Right cardiac atrium (tissue), 5 donors: ENCODE results near the gene ZNF415. TPM values are rescaled to one million over a fixed set of nuclear protein-coding genes. Genes with fewer than 3 reads are reported as not detected.

Source experiments
- ATAC-seq, 2 donors: fragments of 200-7000 bp; cut with Tn5 transposase; one replicate each; pipeline versions ENCODE4 v1.8.0 to v1.9.1; 2020; ENCODE audit warnings: moderate library complexity in 2 of 2, mild to moderate bottlenecking in 1 of 2
- DNase-seq, 3 donors: peaks; one replicate each; pipeline ENCODE4 v3.0.0-alpha.2; 2020
- H3K27ac ChIP-seq: one replicate; pipeline ENCODE4 v1.5.1; 2013; ENCODE audit warnings: mild to moderate bottlenecking, low read length, control low read depth, moderate library complexity
- H3K27me3 ChIP-seq: one replicate; pipeline ENCODE4 v1.6.1; 2013; ENCODE audit not compliant: control insufficient read depth, insufficient read depth
- H3K4me1 ChIP-seq: one replicate; pipeline ENCODE4 v1.6.1; 2013; ENCODE audit warnings: low read length; ENCODE audit not compliant: control insufficient read depth, insufficient read depth
- H3K4me3 ChIP-seq: one replicate; pipeline ENCODE4 v1.5.1; 2013; ENCODE audit warnings: low read length, control low read depth
- H3K9me3 ChIP-seq: one replicate; pipeline ENCODE4 v1.6.1; 2013; ENCODE audit warnings: low read length; ENCODE audit not compliant: control insufficient read depth
- WGBS: extraction: QIAGEN DNeasy Blood & Tissue Kit; methylation state at CpG from one replicate; pipeline ENCODE4 v1.1.7; 2013; 5-methylcytosine and 5-hydroxymethylcytosine counted together
- intact Hi-C, 4 donors: fragments of 100-400 bp; cut with DNase I; formaldehyde crosslinking; loops; one replicate each; pipeline versions ENCODE4 v1.11.0 to v1.14.0; 2022 to 2023
- polyA plus RNA-seq: library from polyadenylated mRNA; stranded (reverse); fragments of 200-250 nt; gene quantifications from one replicate; pipeline ENCODE4 v1.2.3, GENCODE V29; 2013
- total RNA-seq, 4 donors: library from RNA; stranded (reverse); fragmentation: NEBNext Ultra II Directional; extraction: Animal tissue kit (Norgen Biotek cat#: 25700); gene quantifications; one replicate each; pipeline ENCODE4 v1.2.1, GENCODE V29; 2021
- donor health status: healthy with polysubstance abuse.
- donor health status: DM: no; HTN: yes; CAD: no.
- donor health status: DM: no; HTN: no; CAD: no.
- donor health status: DM: no; HTN: yes; CAD: no; lungs with severe emphysema.
- donor health status: DM: yes; HTN: yes; CAD: no.

The ZNF415 gene
- total and polyA plus RNA-seq, 5 donors = 20.4 to 26.8 (median 21.5) TPM

DNA sequence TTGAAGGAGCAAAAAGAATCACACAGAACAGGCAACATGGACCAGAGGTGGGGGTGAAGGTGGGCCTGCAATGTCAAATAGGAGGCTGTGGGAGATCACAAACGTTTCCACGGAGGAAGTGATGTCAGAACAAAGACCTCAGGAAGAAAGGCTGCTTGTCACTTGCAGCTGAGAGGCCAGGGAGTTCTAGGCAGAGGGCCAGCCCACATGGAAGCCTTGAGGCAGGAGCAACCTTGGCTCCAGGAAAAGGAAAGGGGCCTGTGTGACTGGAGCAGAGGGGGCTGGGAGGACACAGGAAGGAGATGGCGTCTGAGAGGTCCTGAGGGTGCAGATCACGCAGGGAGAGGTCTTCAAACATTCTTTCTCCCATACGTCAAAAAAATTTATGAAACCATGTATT lies 45.8 kb downstream of the ZNF415 start:
- H3K4me1 ChIP-seq = peaks cover 3% of the 10 kb centered on the region
- no peak overlapping the region for H3K4me3 ChIP-seq
- H3K27me3 ChIP-seq = no peaks in the 10 kb centered on the region
- ATAC-seq = peak; percentile 86 to 91
- H3K9me3 ChIP-seq = no peaks in the 10 kb centered on the region
- intact Hi-C loops = no loop called here
- 31% methylated on average over 5 of the region's 5 CpGs for WGBS
- peak overlapping the region; percentile 81 for H3K27ac ChIP-seq
- DNase-seq = peak; percentile 61 to 85 (median 72)

DNA sequence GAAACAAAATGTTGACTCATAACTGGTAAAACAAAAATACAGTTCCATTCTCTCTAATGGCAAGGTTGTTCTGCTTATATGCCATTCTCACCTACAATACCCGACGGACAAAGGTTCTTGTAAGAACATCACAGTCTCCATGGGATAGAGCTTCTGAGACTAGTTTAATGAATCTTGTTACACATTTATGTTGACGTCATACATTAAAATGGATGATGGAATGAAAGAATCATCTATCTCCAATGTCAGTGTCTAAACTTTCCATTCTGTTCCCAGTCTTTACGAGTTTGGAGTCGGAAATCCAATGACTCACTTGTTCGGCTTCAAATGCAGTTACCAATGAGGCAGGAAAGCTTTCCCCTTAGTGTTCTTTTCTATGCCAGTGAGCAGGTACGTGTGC lies 47.2 kb downstream of the ZNF415 start:
- WGBS = 92% methylated on average over 7 of the region's 7 CpGs
- intact Hi-C loops = no loop called here
- Histone ChIP-seq H3K27me3 (no peaks in the 10 kb centered on the region), H3K4me3 (no peak overlapping the region), H3K4me1 (peaks cover 3% of the 10 kb centered on the region), H3K27ac (no peak overlapping the region), H3K9me3 (no peaks in the 10 kb centered on the region)
- DNase-seq (no peak), ATAC-seq (no peak)

DNA sequence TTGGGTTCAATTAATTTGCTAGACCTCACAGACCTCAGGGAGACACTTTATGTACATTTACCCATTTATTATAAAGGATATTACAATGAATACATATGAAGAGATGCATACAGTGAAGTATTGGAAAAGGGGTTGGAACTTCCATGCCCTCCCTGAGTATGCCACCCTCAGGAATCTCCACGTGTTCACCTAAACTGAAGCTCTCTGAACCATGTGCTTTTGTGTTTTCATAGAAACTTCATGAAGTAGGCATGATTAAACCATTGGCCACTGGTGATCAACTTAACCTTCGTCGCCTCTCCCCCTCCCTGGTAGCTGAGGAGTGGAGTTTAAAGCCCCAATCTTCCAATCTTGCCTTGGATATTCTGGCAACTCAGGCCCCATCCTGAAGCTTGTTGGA lies 49.8 kb downstream of the ZNF415 start:
- Histone ChIP-seq H3K4me3 (no peak overlapping the region), H3K27me3 (no peaks in the 10 kb centered on the region), H3K4me1 (peaks cover 3% of the 10 kb centered on the region), H3K27ac (no peak overlapping the region), H3K9me3 (no peaks in the 10 kb centered on the region)
- ATAC-seq = no peak
- no peak for DNase-seq
- intact Hi-C loops = no loop called here
- 96% methylated on average over 3 of the region's 3 CpGs for WGBS

DNA sequence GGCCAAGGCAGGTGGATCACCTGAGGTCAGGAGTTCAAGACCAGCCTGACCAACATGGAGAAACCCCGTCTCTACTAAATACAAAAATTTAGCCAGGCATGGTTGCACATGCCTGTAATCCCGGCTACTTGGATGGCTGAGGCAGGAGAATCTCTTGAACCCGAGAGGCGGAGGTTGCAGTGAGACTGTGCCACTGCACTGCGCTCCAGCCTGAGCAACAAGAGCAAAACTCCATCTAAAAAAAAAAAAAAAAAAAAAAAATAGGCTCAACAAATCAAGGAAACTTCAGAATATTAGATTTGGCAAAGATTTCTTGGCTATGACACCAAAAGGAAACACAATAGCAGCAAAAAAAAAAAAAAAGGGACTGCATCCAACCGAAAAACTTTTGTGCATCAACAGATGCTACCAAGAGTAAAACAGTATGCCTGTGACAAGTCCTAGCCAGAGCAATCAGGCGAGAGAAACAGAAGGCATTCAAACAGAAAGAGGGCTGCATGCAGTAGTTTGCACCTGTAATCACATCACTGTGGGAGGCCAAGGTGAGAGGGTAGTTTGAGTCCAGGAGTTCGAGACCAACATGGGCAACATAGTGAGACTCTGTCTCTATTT lies 53.3 kb downstream of the ZNF415 start:
- Histone ChIP-seq H3K27me3 (no peaks in the 10 kb centered on the region), H3K9me3 (no peaks in the 10 kb centered on the region), H3K4me1 (no peaks in the 10 kb centered on the region), H3K27ac (peak overlapping the region; percentile 88), H3K4me3 (no peak overlapping the region)
- intact Hi-C loops = loop anchor here in 2 of 4 donors (5.0 to 10.0 kb wide), 2 partner anchors 103 to 115 kb away; partner anchors contain the start of gene ZNF665 (in 1 of the 2)
- 65% methylated on average over 8 of the region's 8 CpGs for whole genome bisulfite sequencing
- ATAC-seq = no peak
- DNase-seq = no peak

DNA sequence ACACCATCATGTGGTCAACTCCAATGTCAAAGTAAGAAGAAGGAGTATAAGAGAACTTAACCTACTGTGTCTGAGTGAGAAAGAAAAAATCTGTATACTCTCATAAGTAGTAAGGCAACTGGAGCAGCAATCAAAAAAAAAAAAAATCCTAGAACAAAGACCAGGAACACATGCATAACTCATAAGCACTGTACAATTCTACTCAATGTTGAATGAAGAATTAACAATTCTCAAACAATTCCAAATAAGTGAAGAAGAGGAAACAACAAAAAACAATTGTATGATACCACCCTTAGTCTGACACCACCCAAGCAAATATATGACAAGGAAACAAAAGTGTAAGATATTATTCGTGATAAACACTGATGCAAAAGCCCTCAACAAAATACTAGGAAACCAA lies 54.0 kb downstream of the ZNF415 start:
- Histone ChIP-seq H3K4me3 (no peak overlapping the region), H3K27me3 (no peaks in the 10 kb centered on the region), H3K9me3 (no peaks in the 10 kb centered on the region), H3K4me1 (no peaks in the 10 kb centered on the region), H3K27ac (no peak overlapping the region)
- ATAC-seq = no peak
- WGBS = 73% methylated on average over 1 of the region's 1 CpG
- intact Hi-C loops = loop anchor here in 2 of 4 donors (5.0 to 10.0 kb wide), 2 partner anchors 104 to 116 kb away; partner anchors contain the start of gene ZNF665 (in 1 of the 2)
- no peak for DNase-seq

DNA sequence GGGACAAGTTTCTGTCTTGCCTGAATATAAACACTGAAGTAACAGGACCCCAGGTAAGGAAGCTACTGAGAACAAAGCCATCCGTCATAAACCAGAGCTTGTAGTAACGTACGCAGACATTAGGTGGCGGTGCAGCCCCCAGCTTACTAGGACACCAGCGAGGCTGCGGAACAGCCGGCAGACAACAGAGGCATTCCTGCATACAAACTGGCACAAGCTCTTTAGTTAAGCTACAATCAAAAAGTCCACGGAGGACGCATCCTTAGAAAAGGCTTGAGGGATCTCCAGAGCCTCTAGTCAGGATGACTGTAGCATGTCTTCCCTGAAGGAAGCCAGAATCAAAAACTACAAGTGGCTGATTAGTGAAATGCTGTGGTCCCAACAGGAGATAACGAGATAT lies 55.7 kb downstream of the ZNF415 start:
- H3K4me1 ChIP-seq = no peaks in the 10 kb centered on the region
- H3K9me3 ChIP-seq = no peaks in the 10 kb centered on the region
- no peak overlapping the region for H3K4me3 ChIP-seq
- no peaks in the 10 kb centered on the region for H3K27me3 ChIP-seq
- WGBS = 21% methylated on average over 10 of the region's 10 CpGs
- intact Hi-C loops = loop anchor here in 2 of 4 donors (5.0 to 10.0 kb wide), 2 partner anchors 105 to 118 kb away; partner anchors contain the start of gene ZNF665 (in 1 of the 2)
- no peak overlapping the region for H3K27ac ChIP-seq
- ATAC-seq (peak; percentile 79 to 84), DNase-seq (peak; percentile 60 to 87 (median 78))

DNA sequence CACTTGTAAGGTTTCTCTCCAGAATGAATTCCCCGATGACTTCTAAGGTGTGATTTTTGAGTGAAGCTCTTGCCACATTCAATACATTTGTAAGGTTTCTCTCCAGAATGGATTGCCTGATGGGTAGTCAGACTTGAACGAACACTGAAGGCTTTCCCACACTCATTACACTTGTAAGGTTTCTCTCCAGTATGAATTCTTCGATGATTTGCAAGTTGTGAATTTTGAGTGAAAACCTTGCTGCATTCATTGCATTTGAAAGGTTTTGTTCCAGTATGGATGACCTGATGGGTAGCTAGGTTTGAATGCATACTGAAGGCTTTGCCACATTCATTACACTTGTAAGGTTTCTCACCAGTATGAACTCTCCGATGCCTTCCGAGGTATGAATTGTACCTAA lies 63.9 kb downstream of the ZNF415 start:
- H3K27me3 ChIP-seq = no peaks in the 10 kb centered on the region
- DNase-seq = no peak
- H3K4me1 ChIP-seq = no peaks in the 10 kb centered on the region
- over 99% methylated on average over 5 of the region's 5 CpGs for WGBS
- H3K27ac ChIP-seq = no peak overlapping the region
- peaks cover 6% of the 10 kb centered on the region for H3K9me3 ChIP-seq
- intact Hi-C loops = no loop called here
- H3K4me3 ChIP-seq = no peak overlapping the region
- no peak for ATAC-seq

DNA sequence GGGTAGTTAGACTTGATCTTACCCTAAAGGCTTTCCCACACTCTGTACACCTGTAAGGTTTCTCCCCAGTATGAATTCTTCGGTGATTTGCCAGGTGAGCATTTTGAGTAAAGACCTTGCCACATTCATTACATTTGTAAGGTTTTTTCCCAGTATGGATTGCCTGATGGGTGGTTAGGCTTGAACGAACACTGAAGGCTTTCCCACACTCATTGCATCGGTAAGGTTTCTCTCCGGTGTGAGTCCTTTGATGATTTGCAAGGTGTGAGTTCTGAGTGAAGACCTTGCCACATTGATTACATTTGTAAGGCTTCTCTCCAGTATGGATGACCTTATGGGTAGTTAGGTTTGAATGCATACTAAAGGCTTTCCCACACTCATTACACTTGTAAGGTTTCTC lies 64.5 kb downstream of the ZNF415 start:
- H3K27me3 ChIP-seq = no peaks in the 10 kb centered on the region
- peaks cover 6% of the 10 kb centered on the region for H3K9me3 ChIP-seq
- WGBS = over 99% methylated on average over 4 of the region's 4 CpGs
- H3K4me1 ChIP-seq = no peaks in the 10 kb centered on the region
- no peak overlapping the region for H3K27ac ChIP-seq
- intact Hi-C loops = no loop called here
- DNase-seq (no peak), ATAC-seq (no peak)
- H3K4me3 ChIP-seq = no peak overlapping the region

DNA sequence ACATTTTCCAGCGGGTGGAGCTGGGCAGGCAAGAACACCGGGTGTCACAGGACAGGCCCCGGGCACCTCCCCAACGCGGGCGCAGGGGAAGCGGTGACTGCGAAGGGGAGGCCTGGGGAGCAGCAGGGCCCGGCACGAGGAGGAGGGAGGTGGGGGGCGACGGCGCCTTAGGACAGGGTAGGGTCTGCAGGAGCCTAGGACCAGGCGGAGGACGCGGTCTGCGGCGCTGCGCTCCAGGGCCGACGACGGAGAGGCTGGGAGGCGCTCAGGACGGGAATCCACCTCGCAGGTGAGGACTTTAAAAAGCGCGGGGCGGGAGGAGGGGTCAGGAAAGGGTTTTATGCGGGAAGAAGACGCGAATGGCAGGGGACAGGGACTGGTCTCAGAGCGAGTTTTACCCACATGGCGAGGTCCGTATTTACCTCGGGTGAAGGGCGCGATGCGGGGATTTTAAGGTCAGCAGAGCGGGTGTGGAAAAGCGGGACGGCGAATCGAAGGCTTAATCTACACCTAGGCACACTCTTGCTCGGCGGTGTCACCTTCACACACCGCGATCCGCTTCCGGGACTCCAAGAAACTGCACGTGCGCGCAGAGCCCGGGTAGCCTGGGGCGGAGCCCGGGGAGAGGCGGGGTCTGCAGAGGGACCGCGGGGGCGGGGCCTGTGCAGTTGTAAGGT lies 74.7 kb downstream of the ZNF415 start:
- intact Hi-C loops = no loop called here
- Histone ChIP-seq H3K4me3 (peak overlapping the region; percentile 62), H3K27ac (no peak overlapping the region), H3K4me1 (no peaks in the 10 kb centered on the region), H3K27me3 (no peaks in the 10 kb centered on the region), H3K9me3 (no peaks in the 10 kb centered on the region)
- 3% methylated on average over 59 of the region's 59 CpGs for WGBS
- DNase-seq (peak; percentile 40 to 70 (median 60)), ATAC-seq (peak; percentile 78 to 83)
